ENCODE data around the gene SPATA6. TPM values are rescaled to one million over a fixed set of nuclear protein-coding genes. Genes with fewer than 3 reads are reported as not detected.
"Not testable (repeated sequence)": the region's sequence is repeated elsewhere in the genome, so short reads cannot be mapped to it uniquely, and the experiment has no call there.

Gene SPATA6
- 1 to 10 TPM; 2.4 to 6.1 (median 3.5) TPM for total RNA-seq
- 6.2 TPM for total RNA-seq (2013)

DNA sequence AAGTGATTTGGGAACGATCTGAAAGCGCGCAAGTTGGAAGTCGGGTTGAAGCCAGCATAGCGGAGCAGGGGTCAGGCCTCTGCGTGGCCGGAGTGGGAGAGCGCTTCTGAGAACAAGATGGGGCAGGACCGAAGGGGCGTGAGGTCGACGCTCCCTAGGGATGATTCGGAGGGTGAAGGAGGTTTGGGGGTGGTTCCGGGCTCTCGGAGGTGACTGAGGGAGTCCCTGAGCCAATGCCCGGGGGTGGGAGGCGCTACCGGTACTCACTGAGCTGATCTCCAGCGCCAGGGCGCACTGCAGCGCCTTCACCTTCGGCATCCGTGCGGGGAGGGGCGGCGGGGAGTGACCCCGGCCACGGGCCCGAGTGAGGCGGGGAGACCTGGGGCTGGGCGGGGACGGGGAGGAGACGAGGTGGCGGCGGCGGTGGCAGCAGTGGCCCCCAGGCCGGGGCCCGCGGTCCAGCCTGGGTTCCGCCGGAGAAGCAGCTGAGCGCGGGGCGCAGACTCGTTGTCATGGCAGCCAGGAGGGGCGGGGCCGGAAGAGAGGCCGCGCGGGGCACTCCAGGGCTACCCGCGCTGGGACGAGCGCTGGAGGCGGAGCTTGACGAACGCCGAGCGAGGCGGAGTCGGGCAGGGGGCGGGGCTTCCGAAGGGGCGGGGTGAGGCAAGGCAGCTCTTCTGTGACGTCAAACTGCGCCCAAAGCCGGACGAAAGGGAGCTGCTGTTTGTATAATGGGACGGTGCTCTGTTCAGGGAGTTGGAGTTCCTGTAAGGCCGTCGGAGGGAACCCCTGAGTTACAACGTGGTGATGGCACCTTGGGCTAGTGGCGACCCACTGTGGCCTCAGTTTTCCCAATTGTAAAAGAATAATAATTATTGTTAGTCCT is at the start of gene SPATA6:
SPATA6 (minus strand) TSS at position 514 of the 886 bp plus-strand sequence; CDS start at position 318, 196 bp downstream.
- DNase-seq (peak; percentile 90 to 95), ATAC-seq (peak; percentile 93 to 98 (median 95))
- WGBS (ENCODE audit: insufficient coverage), result under 1% methylated on average over 73 of the region's 73 CpGs
- H3K27ac Mint-ChIP-seq, result peak within 1 kb of the TSS; percentile 73 to 89
- no peaks in the 10 kb centered on the region for H3K27me3 Mint-ChIP-seq (ENCODE audit: low read depth in 2 of 2)
- H3K27me3 ChIP-seq (ENCODE audit: control insufficient read depth, insufficient read depth, low read length), result no peaks in the 10 kb centered on the region
- H3K4me1 Mint-ChIP-seq, result peaks cover 27 to 28% of the 10 kb centered on the region in 2 donors
- no peaks in the 10 kb centered on the region for H3K36me3 Mint-ChIP-seq
- TF ChIP-seq, protein P1, sequence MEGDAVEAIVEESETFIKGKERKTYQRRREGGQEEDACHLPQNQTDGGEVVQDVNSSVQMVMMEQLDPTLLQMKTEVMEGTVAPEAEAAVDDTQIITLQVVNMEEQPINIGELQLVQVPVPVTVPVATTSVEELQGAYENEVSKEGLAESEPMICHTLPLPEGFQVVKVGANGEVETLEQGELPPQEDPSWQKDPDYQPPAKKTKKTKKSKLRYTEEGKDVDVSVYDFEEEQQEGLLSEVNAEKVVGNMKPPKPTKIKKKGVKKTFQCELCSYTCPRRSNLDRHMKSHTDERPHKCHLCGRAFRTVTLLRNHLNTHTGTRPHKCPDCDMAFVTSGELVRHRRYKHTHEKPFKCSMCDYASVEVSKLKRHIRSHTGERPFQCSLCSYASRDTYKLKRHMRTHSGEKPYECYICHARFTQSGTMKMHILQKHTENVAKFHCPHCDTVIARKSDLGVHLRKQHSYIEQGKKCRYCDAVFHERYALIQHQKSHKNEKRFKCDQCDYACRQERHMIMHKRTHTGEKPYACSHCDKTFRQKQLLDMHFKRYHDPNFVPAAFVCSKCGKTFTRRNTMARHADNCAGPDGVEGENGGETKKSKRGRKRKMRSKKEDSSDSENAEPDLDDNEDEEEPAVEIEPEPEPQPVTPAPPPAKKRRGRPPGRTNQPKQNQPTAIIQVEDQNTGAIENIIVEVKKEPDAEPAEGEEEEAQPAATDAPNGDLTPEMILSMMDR (IDR thresholded peaks at IDR 0.05), result no peak
- intact Hi-C loops (cut with micrococcal nuclease), result no loop called here
- no peaks in the 10 kb centered on the region for H3K9me3 Mint-ChIP-seq
- H3K4me3 Mint-ChIP-seq, result peak within 1 kb of the TSS; percentile 93
- no peaks in the 10 kb centered on the region for H3K36me3 ChIP-seq (ENCODE audit: control insufficient read depth, insufficient read depth, low read length)
- H3K9me3 ChIP-seq (ENCODE audit: control insufficient read depth, insufficient read depth, low read length), result no peaks in the 10 kb centered on the region
- peaks cover 19% of the 10 kb centered on the region for H3K4me1 ChIP-seq (ENCODE audit: control insufficient read depth, insufficient read depth, low read length)
- peak within 1 kb of the TSS; percentile 65 for H3K4me3 ChIP-seq (ENCODE audit: low read length)
- H3K27ac ChIP-seq (ENCODE audit: low read length), result peak within 1 kb of the TSS; percentile 55

DNA sequence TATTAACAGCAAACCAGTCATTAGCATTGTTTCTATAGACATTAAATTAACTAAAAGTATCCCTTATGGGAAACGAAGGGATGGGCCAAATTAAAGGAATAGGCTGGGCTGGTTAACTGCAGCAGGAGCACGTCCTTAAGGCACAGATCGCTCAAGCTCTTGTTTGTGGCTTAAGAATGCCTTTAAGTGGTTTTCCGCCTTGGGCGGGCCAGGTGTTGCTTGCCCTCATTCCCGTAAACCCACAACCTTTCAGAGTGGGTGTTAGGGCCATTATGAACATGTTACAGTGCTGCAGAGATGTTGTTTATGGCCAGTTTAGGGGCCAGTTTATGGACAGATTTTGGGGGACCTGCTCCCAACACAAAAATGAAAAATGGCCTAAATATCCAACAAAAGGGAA is 47.9 kb upstream of the SPATA6 start:
- ATAC-seq; H3K4me3 ChIP-seq (ENCODE audit: low read length); DNase-seq; H3K9me3 ChIP-seq (ENCODE audit: control insufficient read depth, insufficient read depth, low read length); H3K27ac Mint-ChIP-seq; H3K27ac ChIP-seq (ENCODE audit: low read length); H3K27me3 ChIP-seq (ENCODE audit: control insufficient read depth, insufficient read depth, low read length); H3K36me3 ChIP-seq (ENCODE audit: control insufficient read depth, insufficient read depth, low read length); H3K4me3 Mint-ChIP-seq; H3K4me1 ChIP-seq (ENCODE audit: control insufficient read depth, insufficient read depth, low read length); intact Hi-C loops (cut with micrococcal nuclease); H3K4me1 Mint-ChIP-seq; H3K36me3 Mint-ChIP-seq; H3K9me3 Mint-ChIP-seq: not testable (repeated sequence)
- 92% methylated on average over 5 of the region's 6 CpGs for WGBS (ENCODE audit: insufficient coverage)
- peaks cover 13 to 22% of the 10 kb centered on the region in 2 donors for H3K27me3 Mint-ChIP-seq (ENCODE audit: low read depth in 2 of 2)

DNA sequence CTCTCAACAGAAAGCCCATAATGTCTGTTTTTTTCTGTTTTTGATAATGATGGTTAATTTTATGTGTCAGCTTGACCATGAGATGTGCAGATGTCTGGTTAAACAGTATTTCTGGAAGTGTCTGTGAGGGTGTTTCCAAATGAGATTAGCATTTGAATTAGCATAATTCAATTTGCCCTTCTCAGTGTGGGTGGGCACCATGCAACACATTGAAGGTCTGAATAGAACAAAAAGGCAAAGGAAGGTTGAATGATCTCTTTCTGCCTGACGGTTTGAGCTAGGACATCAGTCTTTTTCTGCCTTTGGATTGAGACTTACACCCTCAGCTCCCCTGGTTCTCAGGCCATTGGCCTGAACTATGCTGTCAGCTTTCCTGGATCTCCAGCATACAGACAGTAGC is 34.9 kb upstream of the SPATA6 start:
- H3K4me3 ChIP-seq (ENCODE audit: low read length), result no peak overlapping the region
- no peak for DNase-seq
- H3K27me3 Mint-ChIP-seq (ENCODE audit: low read depth in 2 of 2), result peaks cover 4 to 31% of the 10 kb centered on the region in 2 donors
- H3K4me1 Mint-ChIP-seq, result no peaks in the 10 kb centered on the region
- TF ChIP-seq, protein P1 (IDR thresholded peaks at IDR 0.05), result no peak
- 24% methylated on average over 1 of the region's 1 CpG for WGBS (ENCODE audit: insufficient coverage)
- H3K36me3 ChIP-seq (ENCODE audit: control insufficient read depth, insufficient read depth, low read length), result no peaks in the 10 kb centered on the region
- H3K36me3 Mint-ChIP-seq, result no peaks in the 10 kb centered on the region
- no peak overlapping the region for H3K27ac Mint-ChIP-seq
- H3K9me3 Mint-ChIP-seq, result no peaks in the 10 kb centered on the region
- intact Hi-C loops (cut with micrococcal nuclease), result no loop called here
- no peaks in the 10 kb centered on the region for H3K9me3 ChIP-seq (ENCODE audit: control insufficient read depth, insufficient read depth, low read length)
- no peaks in the 10 kb centered on the region for H3K4me1 ChIP-seq (ENCODE audit: control insufficient read depth, insufficient read depth, low read length)
- no peak for ATAC-seq
- no peaks in the 10 kb centered on the region for H3K27me3 ChIP-seq (ENCODE audit: control insufficient read depth, insufficient read depth, low read length)
- H3K4me3 Mint-ChIP-seq, result no peak overlapping the region
- no peak overlapping the region for H3K27ac ChIP-seq (ENCODE audit: low read length)

DNA sequence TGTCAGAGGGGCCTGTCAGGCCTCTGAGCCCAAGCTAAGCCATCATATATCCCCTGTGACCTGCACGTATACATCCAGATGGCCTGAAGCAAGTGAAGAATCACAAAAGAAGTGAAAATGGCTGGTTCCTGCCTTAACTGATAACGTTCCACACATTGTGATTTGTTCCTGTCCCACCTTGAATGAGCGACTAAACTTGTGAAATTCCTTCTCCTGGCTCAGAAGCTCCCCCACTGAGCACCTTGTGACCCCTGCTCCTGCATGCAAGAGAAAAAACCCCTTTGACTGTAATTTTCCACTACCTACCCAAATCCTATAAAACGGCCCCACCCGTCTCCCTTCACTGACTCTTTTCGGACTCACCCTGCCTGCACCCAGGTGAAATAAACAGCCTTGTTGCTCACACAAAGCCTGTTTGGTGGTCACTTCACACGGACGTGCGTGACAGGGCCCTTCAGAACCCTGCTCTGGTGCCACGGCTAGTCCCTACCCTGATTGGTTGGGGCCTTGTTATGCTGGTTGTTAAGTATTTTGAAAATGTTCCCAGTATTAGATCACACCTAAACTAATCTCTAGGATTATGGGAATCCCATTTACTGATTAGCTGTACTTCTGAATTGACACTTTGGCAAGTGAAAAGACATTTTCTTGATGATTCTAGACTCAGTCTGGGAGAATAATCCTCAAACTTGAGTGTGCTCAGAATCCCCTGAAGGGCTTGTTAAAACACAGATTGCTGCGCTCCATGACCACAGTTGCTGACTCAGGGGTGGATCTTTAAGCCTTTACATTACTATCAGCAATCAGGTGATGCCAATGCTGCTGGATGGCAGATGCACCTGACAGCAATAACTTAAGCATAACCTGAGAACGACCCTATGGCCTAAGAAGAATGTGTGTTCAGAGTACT is 28.8 kb upstream of the SPATA6 start:
- Histone ChIP-seq H3K27me3 (ENCODE audit: control insufficient read depth, insufficient read depth, low read length) (no peaks in the 10 kb centered on the region), H3K4me3 (ENCODE audit: low read length) (no peak overlapping the region), H3K36me3 (ENCODE audit: control insufficient read depth, insufficient read depth, low read length) (no peaks in the 10 kb centered on the region), H3K27ac (ENCODE audit: low read length) (no peak overlapping the region), H3K4me1 (ENCODE audit: control insufficient read depth, insufficient read depth, low read length) (no peaks in the 10 kb centered on the region), H3K9me3 (ENCODE audit: control insufficient read depth, insufficient read depth, low read length) (no peaks in the 10 kb centered on the region)
- Mint-ChIP-seq H3K4me3 (no peak overlapping the region), H3K4me1 (peaks cover 6 to 10% of the 10 kb centered on the region in 2 donors), H3K9me3 (no peaks in the 10 kb centered on the region), H3K27ac (no peak overlapping the region), H3K27me3 (ENCODE audit: low read depth in 2 of 2) (no peaks in the 10 kb centered on the region), H3K36me3 (no peaks in the 10 kb centered on the region)
- DNase-seq, result no peak
- no peak for ATAC-seq
- 81% methylated on average over 11 of the region's 12 CpGs for WGBS (ENCODE audit: insufficient coverage)
- intact Hi-C loops (cut with micrococcal nuclease), result no loop called here
- TF ChIP-seq, protein P1 (IDR thresholded peaks at IDR 0.05), result no peak
